GM12878 (cell line): Measurements from ENCODE around the gene FCER1G. TPM values are rescaled to one million over a fixed set of nuclear protein-coding genes. Genes with fewer than 3 reads are reported as not detected.

Source experiments
- CHD2 ChIP-seq: IDR thresholded peaks from 2 replicates; pipeline ENCODE4 v1.6.1; 2011; ENCODE audit warnings: low read depth, low read length, improper control_type of control experiment, borderline replicate concordance
- ETV6 ChIP-seq, 2 experiments: fragments of 450-650 bp in 1 of 2; IDR thresholded peaks in 1 of 2; conservative IDR thresholded peaks in 1 of 2; 2 replicates each; pipeline ENCODE4 v1.6.1; 2014; ENCODE audit warnings: antibody characterized with exemption in 1 of 2, borderline replicate concordance in 1 of 2, low read depth in 1 of 2, mild to moderate bottlenecking in 1 of 2, moderate library complexity in 1 of 2
- GABPA ChIP-seq: IDR thresholded peaks from 2 replicates; pipeline ENCODE4 v1.6.1; 2014; ENCODE audit warnings: antibody characterized with exemption, low read depth, mild to moderate bottlenecking, inconsistent platforms
- HDAC2 ChIP-seq: fragments of 200-600 bp; sonication (generic); IDR thresholded peaks from 2 replicates; pipeline ENCODE4 v1.6.1; 2017
- HDAC6 ChIP-seq: fragments of 200-600 bp; sonication (generic); IDR thresholded peaks from one replicate; pipeline ENCODE4 v1.8.0; 2017; ENCODE audit warnings: antibody characterized with exemption; ENCODE audit not compliant: unreplicated experiment
- IRF4 ChIP-seq: IDR thresholded peaks from 2 replicates; pipeline ENCODE4 v1.6.1; 2011; ENCODE audit warnings: low read depth, low read length
- NFIC ChIP-seq: IDR thresholded peaks from 2 replicates; pipeline ENCODE4 v1.6.1; 2012; ENCODE audit warnings: low read depth, mild to moderate bottlenecking, inconsistent platforms, low read length, moderate library complexity
- NRF1 ChIP-seq: conservative IDR thresholded peaks from 2 replicates; pipeline ENCODE4 v1.6.1; 2011; ENCODE audit warnings: mild to moderate bottlenecking, low read depth, low read length, improper control_type of control experiment
- RB1 ChIP-seq: fragments of 450-650 bp; formaldehyde crosslinking; IDR thresholded peaks from 2 replicates; pipeline ENCODE4 v1.6.1; 2017; ENCODE audit warnings: mild to moderate bottlenecking, borderline replicate concordance
- SIX5 ChIP-seq: IDR thresholded peaks from 2 replicates; pipeline ENCODE4 v1.6.1; 2011; ENCODE audit warnings: mild to moderate bottlenecking, low read depth, low read length, moderate library complexity; ENCODE audit not compliant: severe bottlenecking
- SP1 ChIP-seq: IDR thresholded peaks from one replicate; pipeline ENCODE4 v1.6.1; 2011; ENCODE audit warnings: low read depth, low read length
- WRNIP1 ChIP-seq: IDR thresholded peaks from 2 replicates; pipeline ENCODE4 v1.6.1; 2011; ENCODE audit warnings: low read depth, low read length, improper control_type of control experiment, borderline replicate concordance
- ZNF687 ChIP-seq: fragments of 450-650 bp; IDR thresholded peaks from 2 replicates; pipeline ENCODE4 v1.6.1; 2017; ENCODE audit warnings: mild to moderate bottlenecking, moderate library complexity
- polyA plus RNA-seq, 11 experiments: library from polyadenylated mRNA; depleted of rRNA in 4 of 11; unstranded in 6 of 11; stranded (reverse) in 5 of 11; fragments of >200 nt; fragmentation: Nextera tagmentation in 4 of 11; fragmentation: Illumina TruSeq in 1 of 11; extraction: Ambion mirVana in 4 of 11; extraction: Trizol in 1 of 11; gene quantifications; 1 replicate in 1 of 11; 2 replicates in 10 of 11; pipeline versions ENCODE4 v1.2.1 to v1.2.3, GENCODE V29; 2011 to 2016; ENCODE audit warnings: inconsistent platforms in 2 of 11, missing spikeins in 2 of 11, low read depth in 1 of 11
- total RNA-seq, 4 experiments: library from RNA; depleted of rRNA in 3 of 4; stranded (reverse); fragments of >200 nt in 3 of 4; fragmentation: Illumina TruSeq in 1 of 4; extraction: Trizol in 1 of 4; gene quantifications; 2 replicates each; pipeline versions ENCODE4 v1.2.1 to v1.2.3, GENCODE V29; 2013 to 2021
- TF ChIP-seq, protein P1 (sequence below): fragments of 450-650 bp; IDR thresholded peaks from 2 replicates; pipeline ENCODE4 v1.6.1; 2016; ENCODE audit warnings: mild to moderate bottlenecking, moderate library complexity, borderline replicate concordance
- TF ChIP-seq, protein P2 (sequence below): IDR thresholded peaks from 2 replicates; pipeline ENCODE4 v1.6.1; 2012; ENCODE audit warnings: mild to moderate bottlenecking, low read depth, low read length

Gene FCER1G
- total and polyA plus RNA-seq, 10 of the 15 experiments (the other 5 are each of a cell fraction or from before 2014, with no cell fraction given) = 0.40 to 1.9 (median 0.89) TPM

GRCh38 chr1:161209790-161210409 lies 5.2 kb upstream of the FCER1G start (continued):
- no peak for TF ChIP-seq HDAC2
- TF ChIP-seq NRF1 = no peak
- TF ChIP-seq IRF4 = no peak
- TF ChIP-seq, protein P1, sequence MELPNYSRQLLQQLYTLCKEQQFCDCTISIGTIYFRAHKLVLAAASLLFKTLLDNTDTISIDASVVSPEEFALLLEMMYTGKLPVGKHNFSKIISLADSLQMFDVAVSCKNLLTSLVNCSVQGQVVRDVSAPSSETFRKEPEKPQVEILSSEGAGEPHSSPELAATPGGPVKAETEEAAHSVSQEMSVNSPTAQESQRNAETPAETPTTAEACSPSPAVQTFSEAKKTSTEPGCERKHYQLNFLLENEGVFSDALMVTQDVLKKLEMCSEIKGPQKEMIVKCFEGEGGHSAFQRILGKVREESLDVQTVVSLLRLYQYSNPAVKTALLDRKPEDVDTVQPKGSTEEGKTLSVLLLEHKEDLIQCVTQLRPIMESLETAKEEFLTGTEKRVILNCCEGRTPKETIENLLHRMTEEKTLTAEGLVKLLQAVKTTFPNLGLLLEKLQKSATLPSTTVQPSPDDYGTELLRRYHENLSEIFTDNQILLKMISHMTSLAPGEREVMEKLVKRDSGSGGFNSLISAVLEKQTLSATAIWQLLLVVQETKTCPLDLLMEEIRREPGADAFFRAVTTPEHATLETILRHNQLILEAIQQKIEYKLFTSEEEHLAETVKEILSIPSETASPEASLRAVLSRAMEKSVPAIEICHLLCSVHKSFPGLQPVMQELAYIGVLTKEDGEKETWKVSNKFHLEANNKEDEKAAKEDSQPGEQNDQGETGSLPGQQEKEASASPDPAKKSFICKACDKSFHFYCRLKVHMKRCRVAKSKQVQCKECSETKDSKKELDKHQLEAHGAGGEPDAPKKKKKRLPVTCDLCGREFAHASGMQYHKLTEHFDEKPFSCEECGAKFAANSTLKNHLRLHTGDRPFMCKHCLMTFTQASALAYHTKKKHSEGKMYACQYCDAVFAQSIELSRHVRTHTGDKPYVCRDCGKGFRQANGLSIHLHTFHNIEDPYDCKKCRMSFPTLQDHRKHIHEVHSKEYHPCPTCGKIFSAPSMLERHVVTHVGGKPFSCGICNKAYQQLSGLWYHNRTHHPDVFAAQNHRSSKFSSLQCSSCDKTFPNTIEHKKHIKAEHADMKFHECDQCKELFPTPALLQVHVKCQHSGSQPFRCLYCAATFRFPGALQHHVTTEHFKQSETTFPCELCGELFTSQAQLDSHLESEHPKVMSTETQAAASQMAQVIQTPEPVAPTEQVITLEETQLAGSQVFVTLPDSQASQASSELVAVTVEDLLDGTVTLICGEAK = no peak
- no peak for TF ChIP-seq SP1
- peak; percentile 83 for TF ChIP-seq CHD2
- no peak for TF ChIP-seq NFIC
- TF ChIP-seq, protein P2, sequence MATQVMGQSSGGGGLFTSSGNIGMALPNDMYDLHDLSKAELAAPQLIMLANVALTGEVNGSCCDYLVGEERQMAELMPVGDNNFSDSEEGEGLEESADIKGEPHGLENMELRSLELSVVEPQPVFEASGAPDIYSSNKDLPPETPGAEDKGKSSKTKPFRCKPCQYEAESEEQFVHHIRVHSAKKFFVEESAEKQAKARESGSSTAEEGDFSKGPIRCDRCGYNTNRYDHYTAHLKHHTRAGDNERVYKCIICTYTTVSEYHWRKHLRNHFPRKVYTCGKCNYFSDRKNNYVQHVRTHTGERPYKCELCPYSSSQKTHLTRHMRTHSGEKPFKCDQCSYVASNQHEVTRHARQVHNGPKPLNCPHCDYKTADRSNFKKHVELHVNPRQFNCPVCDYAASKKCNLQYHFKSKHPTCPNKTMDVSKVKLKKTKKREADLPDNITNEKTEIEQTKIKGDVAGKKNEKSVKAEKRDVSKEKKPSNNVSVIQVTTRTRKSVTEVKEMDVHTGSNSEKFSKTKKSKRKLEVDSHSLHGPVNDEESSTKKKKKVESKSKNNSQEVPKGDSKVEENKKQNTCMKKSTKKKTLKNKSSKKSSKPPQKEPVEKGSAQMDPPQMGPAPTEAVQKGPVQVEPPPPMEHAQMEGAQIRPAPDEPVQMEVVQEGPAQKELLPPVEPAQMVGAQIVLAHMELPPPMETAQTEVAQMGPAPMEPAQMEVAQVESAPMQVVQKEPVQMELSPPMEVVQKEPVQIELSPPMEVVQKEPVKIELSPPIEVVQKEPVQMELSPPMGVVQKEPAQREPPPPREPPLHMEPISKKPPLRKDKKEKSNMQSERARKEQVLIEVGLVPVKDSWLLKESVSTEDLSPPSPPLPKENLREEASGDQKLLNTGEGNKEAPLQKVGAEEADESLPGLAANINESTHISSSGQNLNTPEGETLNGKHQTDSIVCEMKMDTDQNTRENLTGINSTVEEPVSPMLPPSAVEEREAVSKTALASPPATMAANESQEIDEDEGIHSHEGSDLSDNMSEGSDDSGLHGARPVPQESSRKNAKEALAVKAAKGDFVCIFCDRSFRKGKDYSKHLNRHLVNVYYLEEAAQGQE = no peak
- no peak for TF ChIP-seq WRNIP1
- TF ChIP-seq HDAC6 = no peak
- TF ChIP-seq ETV6 (conservative IDR thresholded peaks at IDR 0.05 in 1 of 2, IDR thresholded peaks at IDR 0.05 in 1 of 2; ENCODE audit: borderline replicate concordance in 1 of 2, low read depth in 1 of 2) = no peak
- TF ChIP-seq SIX5 = peak; percentile 4
- TF ChIP-seq ZNF687 = no peak
- TF ChIP-seq RB1 = no peak
- TF ChIP-seq GABPA = peak; percentile 55; the same call in 1 of the 2 replicates
